HEK293 (cell line): ENCODE data around the gene MAD2L2.

Source experiments
- BCL11B ChIP-seq: fragments of 450-650 bp; formaldehyde crosslinking; IDR thresholded peaks from 2 replicates; pipeline ENCODE4 v1.5.1; 2016; ENCODE audit warnings: low read depth, missing biosample characterization, missing genetic modification characterization
- HOXA7 ChIP-seq: sonication (generic); formaldehyde crosslinking; IDR thresholded peaks from 2 replicates; pipeline ENCODE4 v1.8.1; 2022; ENCODE audit warnings: missing genetic modification reagents, borderline replicate concordance
- KLF8 ChIP-seq: fragments of 450-650 bp; formaldehyde crosslinking; IDR thresholded peaks from 2 replicates; pipeline ENCODE4 v1.5.1; 2016; ENCODE audit warnings: missing biosample characterization, missing genetic modification characterization
- SP7 ChIP-seq: fragments of 450-650 bp; formaldehyde crosslinking; IDR thresholded peaks from 2 replicates; pipeline ENCODE4 v1.5.1; 2016; ENCODE audit warnings: missing biosample characterization, missing genetic modification characterization
- ZNF138 ChIP-seq: fragments of 450-650 bp; formaldehyde crosslinking; IDR thresholded peaks from 2 replicates; pipeline ENCODE4 v1.5.1; 2016; ENCODE audit warnings: missing biosample characterization, missing genetic modification characterization, borderline replicate concordance
- ZNF155 ChIP-seq: fragments of 450-650 bp; formaldehyde crosslinking; IDR thresholded peaks from 2 replicates; pipeline ENCODE4 v1.5.1; 2016; ENCODE audit warnings: missing biosample characterization, missing genetic modification characterization
- ZNF174 ChIP-seq: fragments of 450-650 bp; formaldehyde crosslinking; IDR thresholded peaks from 2 replicates; pipeline ENCODE4 v1.5.0; 2017; ENCODE audit warnings: missing biosample characterization, mild to moderate bottlenecking, missing genetic modification characterization
- ZNF175 ChIP-seq: fragments of 450-650 bp; formaldehyde crosslinking; IDR thresholded peaks from 2 replicates; pipeline ENCODE4 v1.5.1; 2016; ENCODE audit warnings: missing biosample characterization, missing genetic modification characterization
- ZNF214 ChIP-seq: fragments of 450-650 bp; formaldehyde crosslinking; IDR thresholded peaks from 2 replicates; pipeline ENCODE4 v1.5.1; 2017; ENCODE audit warnings: missing biosample characterization, mild to moderate bottlenecking, missing genetic modification characterization, borderline replicate concordance
- ZNF223 ChIP-seq: fragments of 450-650 bp; formaldehyde crosslinking; IDR thresholded peaks from 2 replicates; pipeline ENCODE4 v1.5.1; 2016; ENCODE audit warnings: missing biosample characterization, missing genetic modification characterization
- ZNF350 ChIP-seq: fragments of 450-650 bp; formaldehyde crosslinking; IDR thresholded peaks from 2 replicates; pipeline ENCODE4 v1.5.0; 2017; ENCODE audit warnings: missing biosample characterization, mild to moderate bottlenecking, missing genetic modification characterization
- ZNF544 ChIP-seq: fragments of 450-650 bp; formaldehyde crosslinking; IDR thresholded peaks from 2 replicates; pipeline ENCODE4 v1.5.0; 2017; ENCODE audit warnings: missing biosample characterization, missing genetic modification characterization
- ZNF585B ChIP-seq: fragments of 450-650 bp; formaldehyde crosslinking; IDR thresholded peaks from 2 replicates; pipeline ENCODE4 v1.5.1; 2016; ENCODE audit warnings: missing biosample characterization, missing genetic modification characterization
- ZSCAN23 ChIP-seq: fragments of 450-650 bp; formaldehyde crosslinking; IDR thresholded peaks from 2 replicates; pipeline ENCODE4 v1.5.1; 2016; ENCODE audit warnings: missing biosample characterization, missing genetic modification characterization
- TF ChIP-seq, protein P1 (sequence below): fragments of 450-650 bp; formaldehyde crosslinking; IDR thresholded peaks from 2 replicates; pipeline ENCODE4 v1.5.1; 2017; ENCODE audit warnings: missing biosample characterization, missing genetic modification characterization
- TF ChIP-seq, protein P2 (sequence below): fragments of 450-650 bp; formaldehyde crosslinking; IDR thresholded peaks from 2 replicates; pipeline ENCODE4 v1.5.1; 2016; ENCODE audit warnings: missing biosample characterization, missing genetic modification characterization
- TF ChIP-seq, protein P3 (sequence below): fragments of 450-650 bp; formaldehyde crosslinking; IDR thresholded peaks from 2 replicates; pipeline ENCODE4 v1.5.1; 2016; ENCODE audit warnings: missing biosample characterization, missing genetic modification characterization
- TF ChIP-seq, protein P4 (sequence below): fragments of 450-650 bp; formaldehyde crosslinking; IDR thresholded peaks from 2 replicates; pipeline ENCODE4 v1.5.1; 2016; ENCODE audit warnings: missing biosample characterization, missing genetic modification characterization
- TF ChIP-seq, protein P5 (sequence below): fragments of 450-650 bp; formaldehyde crosslinking; IDR thresholded peaks from 2 replicates; pipeline ENCODE4 v1.5.1; 2016; ENCODE audit warnings: missing biosample characterization, missing genetic modification characterization
- TF ChIP-seq, protein P6 (sequence below): fragments of 450-650 bp; IDR thresholded peaks from 2 replicates; pipeline ENCODE4 v1.5.1; 2018; ENCODE audit warnings: missing biosample characterization, missing genetic modification characterization
- TF ChIP-seq, protein P7 (sequence below): fragments of 450-650 bp; formaldehyde crosslinking; IDR thresholded peaks from 2 replicates; pipeline ENCODE4 v1.5.1; 2017; ENCODE audit warnings: missing biosample characterization, missing genetic modification characterization
- TF ChIP-seq, protein P8 (sequence below): fragments of 450-650 bp; formaldehyde crosslinking; IDR thresholded peaks from 2 replicates; pipeline ENCODE4 v1.5.1; 2016; ENCODE audit warnings: missing biosample characterization, missing genetic modification characterization, borderline replicate concordance

The MAD2L2 gene

DNA sequence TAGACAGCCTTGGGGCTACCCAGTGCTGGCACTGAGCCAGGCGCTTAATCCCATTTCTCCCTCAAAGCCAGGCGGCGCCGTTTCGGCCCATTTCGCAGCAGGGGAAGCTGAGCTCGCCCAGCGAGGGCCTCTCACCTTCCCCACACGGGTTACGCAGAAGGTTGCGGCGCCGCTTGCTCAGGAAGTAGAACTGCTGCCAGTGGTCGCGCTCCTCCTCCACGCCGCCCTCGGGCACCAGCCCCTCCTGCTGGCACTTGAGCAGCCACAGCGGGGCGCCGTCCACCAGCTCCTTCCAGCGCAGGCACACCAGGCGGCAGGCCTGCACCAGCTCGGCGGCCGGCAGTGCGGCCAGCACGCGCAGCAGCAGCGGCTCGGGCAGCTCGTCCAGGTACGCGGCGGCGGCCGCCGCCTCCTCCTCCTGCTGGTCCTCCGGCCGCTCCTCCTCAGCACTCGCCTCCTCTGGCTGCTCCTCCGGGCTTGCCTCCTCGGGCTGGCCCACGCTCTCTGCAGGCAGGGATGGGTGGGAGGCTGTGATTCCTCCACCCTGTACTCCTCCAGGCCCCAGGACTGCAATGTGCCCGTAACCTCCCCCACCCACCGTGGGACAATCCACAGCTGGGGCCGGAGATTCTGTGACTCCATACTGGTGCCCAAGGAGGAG is 30.5 kb downstream of the MAD2L2 start (continued):
- TF ChIP-seq, protein P1, sequence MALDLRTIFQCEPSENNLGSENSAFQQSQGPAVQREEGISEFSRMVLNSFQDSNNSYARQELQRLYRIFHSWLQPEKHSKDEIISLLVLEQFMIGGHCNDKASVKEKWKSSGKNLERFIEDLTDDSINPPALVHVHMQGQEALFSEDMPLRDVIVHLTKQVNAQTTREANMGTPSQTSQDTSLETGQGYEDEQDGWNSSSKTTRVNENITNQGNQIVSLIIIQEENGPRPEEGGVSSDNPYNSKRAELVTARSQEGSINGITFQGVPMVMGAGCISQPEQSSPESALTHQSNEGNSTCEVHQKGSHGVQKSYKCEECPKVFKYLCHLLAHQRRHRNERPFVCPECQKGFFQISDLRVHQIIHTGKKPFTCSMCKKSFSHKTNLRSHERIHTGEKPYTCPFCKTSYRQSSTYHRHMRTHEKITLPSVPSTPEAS (tag by site-specific recombination), result no peak
- TF ChIP-seq, protein P2, sequence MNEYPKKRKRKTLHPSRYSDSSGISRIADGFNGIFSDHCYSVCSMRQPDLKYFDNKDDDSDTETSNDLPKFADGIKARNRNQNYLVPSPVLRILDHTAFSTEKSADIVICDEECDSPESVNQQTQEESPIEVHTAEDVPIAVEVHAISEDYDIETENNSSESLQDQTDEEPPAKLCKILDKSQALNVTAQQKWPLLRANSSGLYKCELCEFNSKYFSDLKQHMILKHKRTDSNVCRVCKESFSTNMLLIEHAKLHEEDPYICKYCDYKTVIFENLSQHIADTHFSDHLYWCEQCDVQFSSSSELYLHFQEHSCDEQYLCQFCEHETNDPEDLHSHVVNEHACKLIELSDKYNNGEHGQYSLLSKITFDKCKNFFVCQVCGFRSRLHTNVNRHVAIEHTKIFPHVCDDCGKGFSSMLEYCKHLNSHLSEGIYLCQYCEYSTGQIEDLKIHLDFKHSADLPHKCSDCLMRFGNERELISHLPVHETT, result peak; percentile 84
- TF ChIP-seq ZNF138 (no peak), ZNF223 (peak; percentile 91), KLF8 (tag by site-specific recombination) (peak; percentile 78), ZNF350 (tag by site-specific recombination) (no peak), HOXA7 (CRISPR knock-in tag) (no peak), ZNF544 (tag by site-specific recombination) (no peak), ZNF214 (tag by site-specific recombination) (no peak), SP7 (tag by site-specific recombination) (peak; percentile 85), ZSCAN23 (no peak), BCL11B (tag by site-specific recombination) (no peak), ZNF175 (tag by site-specific recombination) (no peak), ZNF585B (0 out of 2 replicates have a peak, but pooled peaks have one; percentile 19), ZNF174 (tag by site-specific recombination) (no peak), ZNF155 (no peak)
- TF ChIP-seq, protein P3, sequence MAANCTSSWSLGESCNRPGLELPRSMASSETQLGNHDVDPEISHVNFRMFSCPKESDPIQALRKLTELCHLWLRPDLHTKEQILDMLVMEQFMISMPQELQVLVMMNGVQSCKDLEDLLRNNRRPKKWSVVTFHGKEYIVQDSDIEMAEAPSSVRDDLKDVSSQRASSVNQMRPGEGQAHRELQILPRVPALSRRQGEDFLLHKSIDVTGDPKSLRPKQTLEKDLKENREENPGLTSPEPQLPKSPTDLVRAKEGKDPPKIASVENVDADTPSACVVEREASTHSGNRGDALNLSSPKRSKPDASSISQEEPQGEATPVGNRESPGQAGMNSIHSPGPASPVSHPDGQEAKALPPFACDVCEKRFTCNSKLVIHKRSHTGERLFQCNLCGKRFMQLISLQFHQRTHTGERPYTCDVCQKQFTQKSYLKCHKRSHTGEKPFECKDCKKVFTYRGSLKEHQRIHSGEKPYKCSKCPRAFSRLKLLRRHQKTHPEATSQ (tag by site-specific recombination), result peak; percentile 94
- TF ChIP-seq, protein P4, sequence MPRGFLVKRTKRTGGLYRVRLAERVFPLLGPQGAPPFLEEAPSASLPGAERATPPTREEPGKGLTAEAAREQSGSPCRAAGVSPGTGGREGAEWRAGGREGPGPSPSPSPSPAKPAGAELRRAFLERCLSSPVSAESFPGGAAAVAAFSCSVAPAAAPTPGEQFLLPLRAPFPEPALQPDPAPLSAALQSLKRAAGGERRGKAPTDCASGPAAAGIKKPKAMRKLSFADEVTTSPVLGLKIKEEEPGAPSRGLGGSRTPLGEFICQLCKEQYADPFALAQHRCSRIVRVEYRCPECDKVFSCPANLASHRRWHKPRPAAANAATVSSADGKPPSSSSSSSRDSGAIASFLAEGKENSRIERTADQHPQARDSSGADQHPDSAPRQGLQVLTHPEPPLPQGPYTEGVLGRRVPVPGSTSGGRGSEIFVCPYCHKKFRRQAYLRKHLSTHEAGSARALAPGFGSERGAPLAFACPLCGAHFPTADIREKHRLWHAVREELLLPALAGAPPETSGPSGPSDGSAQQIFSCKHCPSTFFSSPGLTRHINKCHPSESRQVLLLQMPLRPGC (tag by site-specific recombination), result no peak
- TF ChIP-seq, protein P5, sequence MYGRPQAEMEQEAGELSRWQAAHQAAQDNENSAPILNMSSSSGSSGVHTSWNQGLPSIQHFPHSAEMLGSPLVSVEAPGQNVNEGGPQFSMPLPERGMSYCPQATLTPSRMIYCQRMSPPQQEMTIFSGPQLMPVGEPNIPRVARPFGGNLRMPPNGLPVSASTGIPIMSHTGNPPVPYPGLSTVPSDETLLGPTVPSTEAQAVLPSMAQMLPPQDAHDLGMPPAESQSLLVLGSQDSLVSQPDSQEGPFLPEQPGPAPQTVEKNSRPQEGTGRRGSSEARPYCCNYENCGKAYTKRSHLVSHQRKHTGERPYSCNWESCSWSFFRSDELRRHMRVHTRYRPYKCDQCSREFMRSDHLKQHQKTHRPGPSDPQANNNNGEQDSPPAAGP (tag by site-specific recombination), result 0 out of 2 replicates have a peak, but pooled peaks have one; percentile 60
- TF ChIP-seq, protein P6, sequence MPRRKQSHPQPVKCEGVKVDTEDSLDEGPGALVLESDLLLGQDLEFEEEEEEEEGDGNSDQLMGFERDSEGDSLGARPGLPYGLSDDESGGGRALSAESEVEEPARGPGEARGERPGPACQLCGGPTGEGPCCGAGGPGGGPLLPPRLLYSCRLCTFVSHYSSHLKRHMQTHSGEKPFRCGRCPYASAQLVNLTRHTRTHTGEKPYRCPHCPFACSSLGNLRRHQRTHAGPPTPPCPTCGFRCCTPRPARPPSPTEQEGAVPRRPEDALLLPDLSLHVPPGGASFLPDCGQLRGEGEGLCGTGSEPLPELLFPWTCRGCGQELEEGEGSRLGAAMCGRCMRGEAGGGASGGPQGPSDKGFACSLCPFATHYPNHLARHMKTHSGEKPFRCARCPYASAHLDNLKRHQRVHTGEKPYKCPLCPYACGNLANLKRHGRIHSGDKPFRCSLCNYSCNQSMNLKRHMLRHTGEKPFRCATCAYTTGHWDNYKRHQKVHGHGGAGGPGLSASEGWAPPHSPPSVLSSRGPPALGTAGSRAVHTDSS (tag by site-specific recombination), result no peak
- TF ChIP-seq, protein P7, sequence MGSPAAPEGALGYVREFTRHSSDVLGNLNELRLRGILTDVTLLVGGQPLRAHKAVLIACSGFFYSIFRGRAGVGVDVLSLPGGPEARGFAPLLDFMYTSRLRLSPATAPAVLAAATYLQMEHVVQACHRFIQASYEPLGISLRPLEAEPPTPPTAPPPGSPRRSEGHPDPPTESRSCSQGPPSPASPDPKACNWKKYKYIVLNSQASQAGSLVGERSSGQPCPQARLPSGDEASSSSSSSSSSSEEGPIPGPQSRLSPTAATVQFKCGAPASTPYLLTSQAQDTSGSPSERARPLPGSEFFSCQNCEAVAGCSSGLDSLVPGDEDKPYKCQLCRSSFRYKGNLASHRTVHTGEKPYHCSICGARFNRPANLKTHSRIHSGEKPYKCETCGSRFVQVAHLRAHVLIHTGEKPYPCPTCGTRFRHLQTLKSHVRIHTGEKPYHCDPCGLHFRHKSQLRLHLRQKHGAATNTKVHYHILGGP (tag by site-specific recombination), result no peak
- TF ChIP-seq, protein P8, sequence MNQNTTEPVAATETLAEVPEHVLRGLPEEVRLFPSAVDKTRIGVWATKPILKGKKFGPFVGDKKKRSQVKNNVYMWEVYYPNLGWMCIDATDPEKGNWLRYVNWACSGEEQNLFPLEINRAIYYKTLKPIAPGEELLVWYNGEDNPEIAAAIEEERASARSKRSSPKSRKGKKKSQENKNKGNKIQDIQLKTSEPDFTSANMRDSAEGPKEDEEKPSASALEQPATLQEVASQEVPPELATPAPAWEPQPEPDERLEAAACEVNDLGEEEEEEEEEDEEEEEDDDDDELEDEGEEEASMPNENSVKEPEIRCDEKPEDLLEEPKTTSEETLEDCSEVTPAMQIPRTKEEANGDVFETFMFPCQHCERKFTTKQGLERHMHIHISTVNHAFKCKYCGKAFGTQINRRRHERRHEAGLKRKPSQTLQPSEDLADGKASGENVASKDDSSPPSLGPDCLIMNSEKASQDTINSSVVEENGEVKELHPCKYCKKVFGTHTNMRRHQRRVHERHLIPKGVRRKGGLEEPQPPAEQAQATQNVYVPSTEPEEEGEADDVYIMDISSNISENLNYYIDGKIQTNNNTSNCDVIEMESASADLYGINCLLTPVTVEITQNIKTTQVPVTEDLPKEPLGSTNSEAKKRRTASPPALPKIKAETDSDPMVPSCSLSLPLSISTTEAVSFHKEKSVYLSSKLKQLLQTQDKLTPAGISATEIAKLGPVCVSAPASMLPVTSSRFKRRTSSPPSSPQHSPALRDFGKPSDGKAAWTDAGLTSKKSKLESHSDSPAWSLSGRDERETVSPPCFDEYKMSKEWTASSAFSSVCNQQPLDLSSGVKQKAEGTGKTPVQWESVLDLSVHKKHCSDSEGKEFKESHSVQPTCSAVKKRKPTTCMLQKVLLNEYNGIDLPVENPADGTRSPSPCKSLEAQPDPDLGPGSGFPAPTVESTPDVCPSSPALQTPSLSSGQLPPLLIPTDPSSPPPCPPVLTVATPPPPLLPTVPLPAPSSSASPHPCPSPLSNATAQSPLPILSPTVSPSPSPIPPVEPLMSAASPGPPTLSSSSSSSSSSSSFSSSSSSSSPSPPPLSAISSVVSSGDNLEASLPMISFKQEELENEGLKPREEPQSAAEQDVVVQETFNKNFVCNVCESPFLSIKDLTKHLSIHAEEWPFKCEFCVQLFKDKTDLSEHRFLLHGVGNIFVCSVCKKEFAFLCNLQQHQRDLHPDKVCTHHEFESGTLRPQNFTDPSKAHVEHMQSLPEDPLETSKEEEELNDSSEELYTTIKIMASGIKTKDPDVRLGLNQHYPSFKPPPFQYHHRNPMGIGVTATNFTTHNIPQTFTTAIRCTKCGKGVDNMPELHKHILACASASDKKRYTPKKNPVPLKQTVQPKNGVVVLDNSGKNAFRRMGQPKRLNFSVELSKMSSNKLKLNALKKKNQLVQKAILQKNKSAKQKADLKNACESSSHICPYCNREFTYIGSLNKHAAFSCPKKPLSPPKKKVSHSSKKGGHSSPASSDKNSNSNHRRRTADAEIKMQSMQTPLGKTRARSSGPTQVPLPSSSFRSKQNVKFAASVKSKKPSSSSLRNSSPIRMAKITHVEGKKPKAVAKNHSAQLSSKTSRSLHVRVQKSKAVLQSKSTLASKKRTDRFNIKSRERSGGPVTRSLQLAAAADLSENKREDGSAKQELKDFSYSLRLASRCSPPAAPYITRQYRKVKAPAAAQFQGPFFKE, result no peak
